Measurements from ENCODE around the gene TBX10. TPM values are rescaled to one million over a fixed set of nuclear protein-coding genes. Genes with fewer than 3 reads are reported as not detected.

The TBX10 gene
- total and polyA plus RNA-seq, 2 of the 8 experiments (the other 6 are each of a cell fraction or from before 2014, with no cell fraction given) = 0.09 TPM; not detected in 1

- no peak for TF ChIP-seq SRF (IDR thresholded peaks at IDR 0.05; ENCODE audit: low read depth, low read length)
- TF ChIP-seq ATF3 (IDR thresholded peaks at IDR 0.05; ENCODE audit: insufficient read depth, low read depth, low read length) = no peak
- TF ChIP-seq TEAD4 (IDR thresholded peaks at IDR 0.05; ENCODE audit: low read depth, low read length) = peak; percentile 81
Observed at GRCh38 chr11:67613960-67614715, 25.4 kb downstream of the TBX10 start (continued).
